Endothelial cell of coronary artery (primary cell): Measurements from ENCODE around the gene ERP27. TPM values are rescaled to one million over a fixed set of nuclear protein-coding genes. Genes with fewer than 3 reads are reported as not detected.

ENCODE experiments used
- total RNA-seq: library from RNA; depleted of rRNA; stranded (reverse); fragments of >200 nt; gene quantifications from 2 replicates; pipeline ENCODE4 v1.2.3, GENCODE V29; 2014

The ERP27 gene
- total RNA-seq: 0.09 and 0.27 TPM in 2 replicates

GRCh38 chr12:14938301-14938700 lies at the start of gene ERP27:
TSS of gene ERP27 (minus strand) at chr12:14938537. CDS start at chr12:14938508, 29 bp downstream.

GRCh38 chr12:14972816-14973215 lies 34.5 kb upstream of the ERP27 start, which contains the start of gene PDE6H:
TSS of gene PDE6H (plus strand) at chr12:14973042. CDS start at chr12:14978013, 4,971 bp downstream.

GRCh38 chr12:14961466-14962152 lies 23.3 kb upstream of the ERP27 start, which contains the start of gene ARHGDIB:
TSS of gene ARHGDIB (minus strand) at chr12:14961601. CDS start at chr12:14950712, 10,889 bp downstream.

GRCh38 chr12:14885718-14886221 lies 52.6 kb downstream of the ERP27 start, which contains the start of gene MGP:
TSS of gene MGP (minus strand) at chr12:14885854. CDS start at chr12:14885791, 63 bp downstream.

Other genes starting within 250 kb of the ERP27 start
- not detected in 2 replicates for gene GUCY2C, start 241.9 kb downstream of the ERP27 start, total RNA-seq
- 13.5 and 16.5 TPM in 2 replicates for gene WBP11, start 135.1 kb downstream of the ERP27 start, total RNA-seq
- 1.1 and 1.3 TPM in 2 replicates for gene C12orf60, start 134.9 kb downstream of the ERP27 start, total RNA-seq
- 0.09 and 0.56 TPM in 2 replicates for gene SMCO3, start 124.4 kb downstream of the ERP27 start, total RNA-seq
- gene ART4, start 95.0 kb downstream of the ERP27 start, total RNA-seq: 9.4 and 17.9 TPM in 2 replicates
- 65.4 and 192 TPM in 2 replicates for gene MGP, start 52.7 kb downstream of the ERP27 start, total RNA-seq
- 193 and 252 TPM in 2 replicates for gene ARHGDIB, start 23.1 kb upstream of the ERP27 start, total RNA-seq
- not detected in 2 replicates for gene PDE6H, start 34.5 kb upstream of the ERP27 start, total RNA-seq